ENCODE results near the gene SYNE1.
"Not testable (repeated sequence)": the region's sequence is repeated elsewhere in the genome, so short reads cannot be mapped to it uniquely, and the experiment has no call there.

SYNE1 gene

DNA sequence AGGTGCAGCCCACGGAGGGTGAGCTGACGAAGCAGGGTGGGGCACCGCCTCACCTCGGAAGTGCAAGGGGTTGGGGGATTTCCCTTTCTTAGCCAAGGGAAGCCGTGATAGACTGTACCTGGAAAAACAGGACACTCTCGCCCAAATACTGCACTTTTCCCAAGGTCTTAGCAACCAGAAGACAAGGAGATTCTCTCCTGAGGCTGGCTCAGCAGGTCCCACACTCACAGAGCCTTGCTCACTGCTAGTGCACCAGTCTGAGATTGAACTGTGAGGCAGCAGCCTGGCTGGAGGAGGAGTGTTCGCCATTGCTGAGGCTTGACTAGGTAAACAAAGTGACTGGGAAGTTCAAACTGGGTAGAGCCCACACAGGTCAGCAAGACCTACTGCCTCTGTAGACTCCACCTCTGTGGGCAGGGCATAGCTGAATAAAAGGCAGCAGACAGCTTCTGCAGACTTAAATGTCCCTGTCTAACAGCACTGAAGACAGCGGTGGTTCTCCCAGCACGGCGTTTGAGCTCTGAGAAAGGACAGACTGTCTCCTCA, 28.0 kb downstream of the SYNE1 start:
- DNase-seq: no peak

DNA sequence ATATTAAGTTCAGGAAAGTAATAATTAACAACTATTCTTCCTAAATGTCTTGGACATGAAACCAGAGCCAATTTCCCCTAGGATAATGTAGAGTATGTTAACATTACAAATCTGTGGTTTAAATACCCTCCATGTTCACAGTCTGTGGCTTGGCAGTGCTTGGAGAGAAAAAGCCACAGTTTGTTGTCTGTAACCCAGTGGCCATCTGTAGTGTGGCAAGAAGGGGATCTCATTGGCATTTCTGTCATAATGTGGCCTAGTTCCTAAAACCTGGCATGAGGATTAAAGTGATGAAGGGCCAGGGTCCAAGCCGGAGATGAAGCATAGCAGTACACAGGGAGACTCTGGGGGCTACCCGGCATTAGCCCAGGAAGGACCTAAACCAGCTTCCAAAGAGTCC, 31.2 kb downstream of the SYNE1 start:
- DNase-seq: no peak

DNA sequence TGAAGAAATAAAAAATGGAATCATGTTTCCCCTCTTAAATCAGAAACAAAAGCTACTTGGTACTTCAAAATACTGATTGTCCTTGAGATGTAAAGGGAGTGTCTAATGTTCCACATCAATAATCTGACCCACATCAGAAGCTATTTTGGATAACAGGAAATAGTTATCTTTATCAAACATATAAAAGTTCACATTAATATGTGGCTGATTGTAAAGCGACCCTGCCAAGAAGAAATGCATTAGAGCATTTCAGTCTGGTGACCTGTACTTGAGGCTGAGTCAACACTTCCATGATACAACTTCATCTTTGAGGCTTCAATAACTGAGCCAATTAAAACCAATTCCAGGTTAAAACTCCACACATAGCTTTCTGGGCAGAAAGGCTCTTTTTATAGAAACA, 31.8 kb downstream of the SYNE1 start:
- no peak for DNase-seq

DNA sequence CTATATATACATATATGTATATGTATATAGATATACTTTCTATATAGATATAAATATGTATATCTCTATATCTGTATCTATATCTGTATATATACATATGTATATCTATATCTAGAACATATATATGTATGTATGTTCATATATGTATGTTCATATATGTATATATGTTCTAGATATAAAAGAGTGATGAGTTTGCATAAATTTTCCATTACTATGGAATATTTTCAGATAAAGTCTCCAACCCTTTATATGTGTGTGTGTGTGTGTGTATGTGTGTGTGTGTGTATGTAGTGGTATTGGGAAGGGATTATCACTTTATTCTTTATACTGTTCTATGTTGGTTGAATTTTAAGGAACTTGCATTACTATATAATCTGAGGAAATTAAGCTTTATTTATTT, 33.3 kb downstream of the SYNE1 start:
- no peak for DNase-seq

DNA sequence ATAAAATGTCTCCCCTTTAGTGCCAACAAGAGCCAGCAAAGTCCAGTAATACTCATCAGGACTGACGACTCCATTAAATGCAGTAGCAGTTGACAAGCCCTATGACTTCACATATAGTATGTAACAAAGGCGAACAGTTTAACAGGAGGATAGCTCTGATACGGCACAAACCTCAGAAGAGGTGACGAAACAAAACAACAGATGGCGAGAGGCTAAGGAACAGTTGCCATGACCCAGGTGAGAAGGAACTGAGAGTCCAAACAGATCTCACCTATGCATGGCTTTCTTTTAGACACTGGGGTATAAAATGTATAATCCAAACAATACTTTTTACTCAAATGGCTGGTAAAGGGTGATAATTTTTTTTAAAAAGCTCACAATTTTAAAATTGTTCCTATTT, 37.1 kb downstream of the SYNE1 start:
- no peak for DNase-seq

DNA sequence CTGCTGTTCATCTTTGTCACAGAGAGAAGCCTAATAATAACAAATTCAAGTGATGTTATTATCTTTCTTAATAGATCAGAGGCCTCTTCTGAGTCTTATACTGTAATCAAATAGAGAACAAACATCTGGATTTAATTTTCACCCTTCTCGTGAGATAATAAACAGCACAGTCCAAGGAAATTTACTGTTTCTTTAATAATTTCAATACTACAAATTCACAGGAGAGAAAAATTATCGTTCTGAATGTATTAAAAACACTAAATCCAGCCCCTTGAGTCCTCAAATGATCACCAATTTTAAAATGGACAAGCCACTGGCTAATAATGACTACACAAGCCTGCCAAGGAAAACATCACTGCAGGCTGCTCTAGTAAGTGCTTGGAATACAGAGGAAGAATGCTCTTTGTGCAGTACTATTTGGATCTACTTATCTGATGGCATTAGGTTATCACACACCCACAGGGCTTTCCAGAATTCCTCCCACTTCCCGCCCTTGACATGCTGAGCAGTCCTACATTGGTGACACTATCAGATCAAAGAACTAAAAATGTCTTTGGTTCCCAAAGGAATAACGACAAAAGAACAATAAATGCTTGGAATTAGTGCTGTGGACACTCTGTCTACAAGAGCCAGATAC, 38.1 kb downstream of the SYNE1 start:
- no peak for DNase-seq

DNA sequence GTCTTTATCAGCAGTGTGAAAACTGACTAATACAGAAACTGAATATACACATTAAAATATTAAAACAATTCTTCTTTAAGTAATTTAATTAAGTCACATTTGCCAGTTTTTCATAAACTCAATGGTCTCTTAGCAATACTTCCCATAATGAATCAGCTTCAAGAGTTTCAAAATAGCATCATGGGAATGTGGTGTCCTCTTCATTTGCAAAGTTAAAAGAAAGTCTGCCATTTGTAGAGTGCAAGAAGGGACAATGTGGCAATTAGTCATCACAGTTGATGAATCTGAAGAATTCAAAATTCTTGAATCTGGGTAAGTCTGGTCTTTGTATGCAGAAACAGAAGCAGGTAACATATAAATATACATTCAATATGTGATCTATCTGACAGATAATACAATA, 38.7 kb downstream of the SYNE1 start:
- DNase-seq: no peak

DNA sequence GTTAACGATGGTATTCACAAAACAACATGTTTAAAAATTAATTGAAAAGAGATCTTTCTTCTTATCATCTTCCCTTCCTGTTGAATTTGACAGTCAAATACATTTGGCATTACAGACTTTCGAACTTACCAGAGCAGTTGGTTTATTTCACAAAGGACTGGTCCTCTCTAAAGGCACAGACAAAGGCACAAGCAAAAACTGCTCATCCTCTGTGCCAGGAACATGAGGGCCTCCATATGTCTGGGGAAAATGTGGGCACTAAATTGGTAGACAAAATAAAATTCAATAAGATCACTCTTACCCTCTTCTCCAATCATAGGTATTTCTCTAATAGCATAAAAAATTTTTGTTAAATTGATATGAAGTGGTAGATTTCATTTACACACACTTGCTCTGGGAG, 40.4 kb downstream of the SYNE1 start:
- DNase-seq: no peak

DNA sequence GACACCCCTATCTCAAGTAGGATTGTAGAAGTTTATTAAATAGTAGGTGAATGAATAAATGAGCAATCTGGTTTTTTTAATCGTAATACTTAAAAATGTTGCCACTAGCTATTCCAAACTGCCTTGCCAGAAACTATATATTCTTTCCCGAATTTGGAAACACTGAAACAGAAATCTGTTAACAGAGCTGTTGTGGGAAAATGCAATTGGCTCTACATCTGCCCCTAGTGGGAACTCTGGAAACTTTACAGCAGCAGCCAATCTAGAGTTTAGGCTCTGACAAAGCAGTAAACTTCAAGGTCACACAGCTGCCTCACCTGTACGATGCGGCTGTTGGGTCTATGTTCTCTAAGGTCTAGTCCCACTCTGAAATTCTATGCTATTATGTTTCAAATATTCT, 41.7 kb downstream of the SYNE1 start:
- no peak for DNase-seq

DNA sequence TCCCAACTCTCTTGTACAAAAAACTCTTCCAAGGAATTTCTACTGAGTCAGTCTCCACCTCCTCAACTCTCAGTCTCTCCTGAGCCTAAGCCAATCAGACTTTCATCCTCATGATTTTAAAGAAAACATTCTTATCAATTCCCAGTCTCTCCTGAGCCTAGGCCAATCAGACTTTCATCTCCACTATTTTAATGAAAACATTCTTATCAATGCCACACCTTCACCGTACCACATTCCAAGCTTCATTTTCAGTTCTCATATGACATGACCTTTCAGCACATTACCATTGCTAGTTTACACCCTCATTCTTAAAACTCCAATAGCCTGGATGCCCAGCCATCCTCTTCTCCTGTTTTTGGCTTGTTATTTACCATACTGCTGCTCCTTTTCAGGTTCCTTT, 42.5 kb downstream of the SYNE1 start:
- no peak for DNase-seq

DNA sequence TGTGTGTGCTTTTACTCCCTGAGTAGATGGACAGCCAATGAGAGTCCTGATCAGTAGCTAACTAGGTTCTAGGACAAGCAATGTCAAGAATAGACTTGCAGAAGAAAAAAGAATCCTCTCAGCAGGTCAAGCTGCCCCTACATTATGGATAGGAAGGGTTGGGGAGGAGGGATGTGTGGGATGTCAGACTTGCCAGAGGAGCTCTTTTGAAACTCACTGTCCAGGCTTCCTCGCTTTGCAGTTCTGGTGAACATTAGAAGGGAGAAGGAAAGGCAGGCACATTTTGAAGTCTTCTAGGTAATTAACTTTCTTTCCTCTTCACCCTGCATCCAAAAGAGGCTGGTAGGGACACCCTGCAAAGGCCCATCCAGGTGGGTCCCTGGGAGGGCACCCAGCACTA, 48.7 kb downstream of the SYNE1 start:
- no peak for DNase-seq

DNA sequence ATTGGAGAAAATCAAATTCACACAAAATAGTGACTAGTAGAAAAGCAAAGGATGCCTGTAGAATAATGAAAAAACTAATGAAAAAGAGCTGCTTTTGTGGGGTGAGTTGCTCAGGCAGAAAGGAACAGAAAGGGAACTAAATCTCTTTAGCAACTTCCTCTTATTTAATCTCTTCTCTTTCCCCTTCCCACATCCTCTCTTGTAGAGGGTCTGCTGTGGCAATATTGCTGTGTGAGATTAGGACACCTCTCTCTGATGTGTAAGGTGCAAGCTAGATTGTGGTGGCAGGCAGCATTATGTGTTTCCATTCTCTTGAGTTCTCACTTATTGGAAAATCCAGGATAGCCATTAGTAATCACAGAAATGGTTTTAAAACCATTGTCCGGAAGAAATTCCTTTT, 49.7 kb downstream of the SYNE1 start:
- no peak for DNase-seq

DNA sequence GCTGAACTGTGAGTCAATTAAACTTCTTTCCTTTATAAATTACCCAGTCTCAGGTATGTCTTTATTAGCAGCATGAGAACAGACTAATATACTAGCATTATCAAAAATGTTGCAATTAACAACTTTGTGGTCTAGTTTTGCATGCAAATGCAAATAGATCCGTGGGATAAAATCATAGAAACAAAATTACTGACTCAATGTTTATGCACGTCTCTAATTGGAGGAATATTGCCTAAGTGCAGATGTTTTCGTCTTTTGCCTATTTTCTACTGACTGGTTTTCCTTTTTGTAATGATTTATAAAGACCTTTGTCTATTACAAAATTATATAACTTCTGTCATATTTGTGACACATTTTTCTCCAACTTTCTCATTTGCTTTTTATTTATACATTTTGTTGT, 51.9 kb downstream of the SYNE1 start:
- DNase-seq: no peak

DNA sequence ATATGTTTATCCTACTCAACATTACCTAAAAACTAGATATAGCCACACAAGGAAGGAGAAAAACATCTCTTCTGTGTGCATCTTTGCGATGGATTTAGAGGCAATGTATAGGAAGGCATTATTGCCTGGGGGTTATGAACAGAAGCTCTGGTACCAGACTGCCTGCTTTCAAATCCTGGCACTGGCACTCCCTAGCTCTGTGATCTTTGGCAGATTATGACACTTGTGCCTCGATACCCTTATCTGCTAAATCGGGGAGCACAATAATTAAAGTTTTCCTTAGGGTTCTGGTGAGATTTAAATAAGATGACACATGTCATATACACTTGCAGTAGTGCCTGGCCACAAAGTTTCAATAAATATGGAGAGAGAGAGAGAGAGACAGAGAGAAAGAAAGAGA, 53.3 kb downstream of the SYNE1 start:
- no peak for DNase-seq

DNA sequence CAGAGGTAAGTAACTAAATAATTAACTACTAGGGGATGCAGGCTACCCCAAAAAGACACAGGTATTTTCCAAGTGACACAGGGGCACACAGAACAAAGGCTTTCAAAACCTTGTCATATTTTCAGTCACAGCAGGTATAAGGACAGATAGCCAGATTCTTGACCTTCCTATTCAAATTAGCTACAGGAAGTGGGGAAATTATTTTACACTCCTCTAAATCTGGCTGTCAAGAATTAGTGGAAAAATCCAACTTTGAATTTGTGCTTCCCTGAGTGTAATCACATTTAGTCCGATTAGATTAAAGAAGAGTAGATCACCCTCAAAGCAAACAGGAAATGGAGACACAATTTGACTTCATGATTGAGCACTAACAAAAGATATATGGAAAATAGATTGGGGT, 60.6 kb downstream of the SYNE1 start:
- DNase-seq: no peak

DNA sequence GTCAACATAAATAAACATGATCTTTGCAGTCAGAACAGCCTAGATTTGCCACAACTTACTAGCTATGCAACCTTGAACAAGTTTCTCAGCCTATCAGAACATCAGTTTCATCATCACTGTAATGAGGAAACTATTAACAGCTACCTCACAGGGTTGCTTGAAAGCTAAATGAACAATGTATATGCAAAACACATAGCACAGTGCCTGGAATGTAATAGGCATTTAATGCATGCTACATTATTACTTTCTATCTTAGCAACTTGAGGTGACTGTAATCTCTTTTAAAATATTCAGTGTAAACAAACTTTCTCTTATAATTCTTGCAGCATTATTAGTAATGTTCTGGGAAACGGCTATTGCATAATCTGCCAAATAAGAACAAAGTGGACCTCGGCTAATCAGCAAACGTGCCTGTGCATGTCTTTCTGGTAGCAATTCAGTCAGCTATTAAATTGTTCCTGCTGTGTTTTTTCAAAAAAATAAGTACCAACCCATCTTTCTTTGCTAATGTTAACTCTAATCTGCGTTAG, 61.5 kb downstream of the SYNE1 start:
- DNase-seq: no peak

DNA sequence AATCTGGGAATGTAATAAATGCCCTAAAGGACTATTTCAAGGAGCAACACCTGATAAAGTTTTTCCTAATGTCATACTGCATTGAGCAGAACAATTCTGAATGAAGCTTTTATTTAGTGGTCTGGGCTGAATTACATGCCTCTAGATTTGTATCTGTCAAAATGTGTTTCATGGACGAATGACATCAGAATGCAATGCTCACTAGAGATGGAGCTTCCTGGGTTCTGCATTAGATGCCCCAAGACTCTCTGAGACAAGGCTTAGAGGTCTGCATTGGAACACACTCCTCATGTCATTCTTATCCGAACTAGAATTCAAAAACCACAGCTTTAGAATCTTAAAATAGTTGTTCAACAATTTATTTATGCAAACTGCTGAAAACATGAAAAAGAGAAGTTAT, 62.0 kb downstream of the SYNE1 start:
- DNase-seq: no peak

DNA sequence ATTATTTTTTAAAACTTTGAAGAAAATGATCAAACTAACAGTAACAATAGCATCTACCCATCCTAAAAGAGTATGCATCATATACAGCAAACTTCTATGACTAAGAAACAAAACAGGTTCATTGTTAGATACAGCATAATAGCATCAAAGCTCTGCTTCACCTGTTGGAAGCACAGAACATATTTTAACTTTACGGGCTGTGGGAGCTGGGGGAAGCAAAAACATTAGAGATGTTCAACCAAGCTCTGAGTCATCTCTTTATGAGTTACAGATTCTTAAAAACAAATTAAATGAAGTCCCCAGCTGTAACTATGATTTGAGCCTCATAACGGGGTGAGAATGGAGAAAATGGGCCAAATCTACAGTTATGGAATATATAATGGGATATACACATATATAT, 63.4 kb downstream of the SYNE1 start:
- DNase-seq: no peak

DNA sequence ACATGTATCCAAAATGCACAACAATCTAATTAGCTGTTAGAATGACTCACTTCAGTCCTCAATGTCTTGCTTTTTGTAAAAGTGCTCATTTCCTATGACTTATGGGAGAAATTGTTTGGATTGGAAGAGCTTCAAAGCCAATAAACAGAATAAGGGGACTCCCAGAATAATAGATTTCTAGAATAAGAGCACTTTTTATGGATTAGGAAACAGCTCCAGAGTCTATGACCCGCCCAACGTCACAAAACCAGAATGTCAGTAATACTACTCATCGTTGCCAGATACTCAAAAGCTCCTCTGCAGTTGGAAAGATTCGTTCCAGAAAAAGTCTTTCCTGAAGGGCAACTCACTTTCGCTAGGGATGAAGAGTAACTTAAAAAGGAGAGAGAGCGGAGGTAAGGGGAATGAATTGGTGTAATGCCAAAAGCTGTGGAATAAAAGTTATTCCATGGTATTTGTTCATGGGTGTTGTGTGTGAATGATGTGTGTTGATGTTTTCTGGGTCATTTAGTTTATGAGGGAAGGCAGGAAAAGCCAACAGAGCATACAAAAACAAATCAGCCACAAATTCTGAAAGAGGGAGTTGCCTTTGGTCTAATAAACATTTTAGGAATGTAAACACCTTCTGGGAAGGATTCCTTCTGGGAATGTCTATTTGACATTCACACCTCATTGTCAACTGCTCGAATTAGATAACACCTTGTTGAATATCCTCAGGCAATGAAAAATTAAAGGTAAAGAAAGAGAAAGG, 64.6 kb downstream of the SYNE1 start:
- no peak for DNase-seq

DNA sequence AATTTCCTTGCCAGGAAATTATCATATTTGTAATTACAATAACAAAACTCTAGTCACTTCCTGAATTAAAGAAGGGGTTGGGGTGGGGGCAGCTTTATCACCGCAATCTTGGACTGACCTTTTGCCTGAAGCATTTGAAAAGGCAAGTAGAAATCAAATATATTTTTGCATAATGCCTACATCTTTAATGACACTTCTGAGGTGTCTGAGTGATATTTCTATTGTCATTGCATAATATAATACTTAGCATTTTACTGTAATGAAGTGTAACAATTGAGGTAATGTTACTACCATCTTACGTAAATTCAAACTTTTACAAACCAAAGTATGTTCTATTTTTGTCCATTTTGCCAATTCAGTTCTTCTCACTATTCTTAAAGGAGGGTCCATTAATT, 65.2 kb downstream of the SYNE1 start:
- DNase-seq: no peak

DNA sequence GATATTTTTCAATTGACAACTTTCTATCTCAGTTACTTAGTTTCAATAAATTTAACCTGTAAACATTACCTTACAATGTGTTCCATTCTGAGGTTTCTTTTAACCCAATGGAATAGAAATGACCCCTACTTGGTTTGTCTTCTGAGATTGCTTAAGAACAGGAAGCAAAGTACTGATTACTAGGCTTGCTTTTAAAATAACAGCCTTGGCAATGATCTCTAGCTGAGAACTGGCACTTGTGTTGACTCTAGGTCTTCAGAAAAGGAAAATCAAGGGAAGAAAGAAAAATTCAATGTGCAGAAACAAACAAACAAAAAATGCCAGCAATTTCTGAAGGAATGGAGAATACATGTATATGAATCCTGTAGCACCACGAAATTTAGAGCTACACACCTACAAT, 66.1 kb downstream of the SYNE1 start:
- DNase-seq: no peak

DNA sequence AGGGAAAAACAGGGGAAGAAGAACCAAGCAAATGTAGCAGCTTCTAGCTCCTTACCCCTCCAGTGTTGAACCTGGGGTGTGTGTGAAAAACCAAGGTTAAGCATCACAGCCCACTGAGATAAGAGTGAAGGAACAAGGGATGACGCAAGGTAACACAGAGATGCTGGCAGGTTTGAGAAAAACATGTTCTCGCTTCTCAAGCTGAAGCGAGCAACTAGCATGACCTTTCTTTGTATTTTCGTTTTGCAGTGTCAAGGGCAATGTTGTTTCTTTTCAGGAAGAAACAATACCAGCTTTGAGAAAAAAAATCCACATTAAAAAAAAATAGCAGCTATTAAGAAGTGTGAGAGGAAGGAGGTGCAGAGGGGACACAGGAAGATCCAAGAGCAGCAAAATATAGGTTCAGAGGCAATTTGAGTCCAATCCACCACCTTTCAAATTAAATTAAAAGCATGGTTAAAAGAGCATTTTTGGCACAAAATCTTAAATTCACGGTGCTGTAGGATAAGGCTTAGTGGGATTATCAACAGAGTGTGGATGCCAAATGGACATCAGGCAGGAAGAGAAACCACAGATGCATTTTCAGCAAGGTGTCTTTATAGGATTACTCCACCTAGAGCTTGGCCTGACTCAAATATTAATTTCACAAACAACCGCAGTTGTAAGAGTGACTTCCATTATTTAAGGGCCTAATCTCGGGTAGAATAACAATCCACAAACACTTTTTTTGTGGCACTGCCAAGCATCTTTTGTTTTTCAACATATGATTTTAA, 70.9 kb downstream of the SYNE1 start:
- DNase-seq: no peak

DNA sequence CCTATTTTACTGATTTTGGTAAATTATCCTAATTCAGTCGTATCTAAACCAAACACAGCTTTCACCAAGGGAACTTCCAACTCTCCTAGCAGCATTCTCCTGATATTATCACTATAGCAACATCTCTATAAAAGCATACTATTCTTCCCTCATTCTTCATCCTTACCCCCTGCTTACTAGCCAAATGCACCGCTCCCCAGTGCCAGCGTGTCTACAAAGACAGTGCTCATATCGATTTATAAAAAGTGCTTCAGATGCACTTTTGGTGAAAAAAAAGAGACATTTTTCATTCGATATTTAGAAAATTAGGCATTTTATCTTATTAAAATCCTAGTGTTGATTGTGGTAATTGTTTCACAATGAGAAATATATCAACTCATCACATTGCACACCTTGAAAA, 74.0 kb downstream of the SYNE1 start:
- no peak for DNase-seq

DNA sequence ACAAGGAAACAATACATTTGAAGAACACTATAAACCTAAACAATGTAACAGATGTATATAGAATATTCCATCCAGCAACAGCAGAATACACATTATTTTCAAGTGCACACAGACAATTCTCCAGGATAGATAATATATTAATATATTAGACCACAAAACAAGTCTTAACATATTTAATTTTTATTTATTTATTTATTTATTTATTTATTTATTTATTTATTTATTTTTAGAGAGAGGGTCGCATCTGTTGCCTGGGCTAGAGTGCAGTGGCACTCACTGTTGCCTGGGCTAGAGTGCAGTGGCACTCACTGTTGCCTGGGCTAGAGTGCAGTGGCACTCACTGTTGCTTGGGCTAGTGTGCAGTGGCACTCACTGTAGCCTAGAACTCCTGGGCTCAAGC, 78.4 kb downstream of the SYNE1 start:
- not testable (repeated sequence) for DNase-seq

Measured in activated T-cell treated with anti-CD3 and anti-CD28 coated beads for 4 hours (primary cell).